ENCODE results near the gene MCM10. TPM values are rescaled to one million over a fixed set of nuclear protein-coding genes. Genes with fewer than 3 reads are reported as not detected.

The MCM10 gene
- total and polyA plus RNA-seq, 9 of the 15 experiments (the other 6 are each of a cell fraction or from before 2014, with no cell fraction given), result 10.4 to 68.1 (median 48.0) TPM

DNA sequence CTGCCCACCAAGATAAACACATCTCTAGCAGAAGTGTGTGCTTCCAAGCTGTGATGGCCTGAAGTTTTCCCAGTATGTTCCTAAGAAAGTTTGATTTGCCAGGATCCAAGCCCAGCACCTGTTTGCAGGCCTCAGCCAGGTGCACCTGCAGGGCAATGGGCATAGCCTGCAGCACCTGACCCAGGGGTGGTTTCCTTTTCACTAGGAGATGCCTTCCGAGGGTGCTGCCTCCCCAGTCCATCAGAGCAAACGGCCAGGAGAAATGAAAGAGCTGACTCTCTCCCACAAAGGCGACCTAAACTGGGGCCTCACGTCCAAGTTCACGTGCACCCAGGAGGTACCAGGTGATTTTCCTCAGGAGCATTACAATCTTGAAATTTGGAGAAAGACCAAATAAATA, 65.7 kb downstream of the MCM10 start (continued):
- TF ChIP-seq, protein P1, sequence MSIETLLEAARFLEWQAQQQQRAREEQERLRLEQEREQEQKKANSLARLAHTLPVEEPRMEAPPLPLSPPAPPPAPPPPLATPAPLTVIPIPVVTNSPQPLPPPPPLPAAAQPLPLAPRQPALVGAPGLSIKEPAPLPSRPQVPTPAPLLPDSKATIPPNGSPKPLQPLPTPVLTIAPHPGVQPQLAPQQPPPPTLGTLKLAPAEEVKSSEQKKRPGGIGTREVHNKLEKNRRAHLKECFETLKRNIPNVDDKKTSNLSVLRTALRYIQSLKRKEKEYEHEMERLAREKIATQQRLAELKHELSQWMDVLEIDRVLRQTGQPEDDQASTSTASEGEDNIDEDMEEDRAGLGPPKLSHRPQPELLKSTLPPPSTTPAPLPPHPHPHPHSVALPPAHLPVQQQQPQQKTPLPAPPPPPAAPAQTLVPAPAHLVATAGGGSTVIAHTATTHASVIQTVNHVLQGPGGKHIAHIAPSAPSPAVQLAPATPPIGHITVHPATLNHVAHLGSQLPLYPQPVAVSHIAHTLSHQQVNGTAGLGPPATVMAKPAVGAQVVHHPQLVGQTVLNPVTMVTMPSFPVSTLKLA (conservative IDR thresholded peaks at IDR 0.05), result no peak
- TF ChIP-seq MAFG (tag; conservative IDR thresholded peaks at IDR 0.05) (no peak), PYGO2 (tag; IDR thresholded peaks at IDR 0.05) (no peak), MYC (IDR thresholded peaks at IDR 0.05; ENCODE audit: low read depth, low read length) (no peak), MYC (CRISPR knock-in tag; IDR thresholded peaks at IDR 0.05; ENCODE audit: borderline replicate concordance, low read depth) (no peak), ZNF408 (CRISPR knock-in tag; IDR thresholded peaks at IDR 0.05; ENCODE audit: low read depth) (no peak), IRF1 (CRISPR knock-in tag; IDR thresholded peaks at IDR 0.05; ENCODE audit: borderline replicate concordance) (no peak), NR2C1 (IDR thresholded peaks at IDR 0.05) (no peak), NR2C1 (tag; IDR thresholded peaks at IDR 0.05) (no peak), DPF2 (IDR thresholded peaks at IDR 0.05) (no peak), GMEB1 (CRISPR knock-in tag; IDR thresholded peaks at IDR 0.05) (no peak)

Data from K562 (cell line).